ENCODE measurements around the gene ICAM5. TPM values are rescaled to one million over a fixed set of nuclear protein-coding genes. Genes with fewer than 3 reads are reported as not detected.

ICAM5 gene
- total and polyA plus RNA-seq, 9 of the 15 experiments (the other 6 are each of a cell fraction or from before 2014, with no cell fraction given) = 0.10 to 114 (median 13.7) TPM

GRCh38 chr19:10270180-10270615 lies 19.6 kb upstream of the ICAM5 start (continued):
- TF ChIP-seq, protein P1, sequence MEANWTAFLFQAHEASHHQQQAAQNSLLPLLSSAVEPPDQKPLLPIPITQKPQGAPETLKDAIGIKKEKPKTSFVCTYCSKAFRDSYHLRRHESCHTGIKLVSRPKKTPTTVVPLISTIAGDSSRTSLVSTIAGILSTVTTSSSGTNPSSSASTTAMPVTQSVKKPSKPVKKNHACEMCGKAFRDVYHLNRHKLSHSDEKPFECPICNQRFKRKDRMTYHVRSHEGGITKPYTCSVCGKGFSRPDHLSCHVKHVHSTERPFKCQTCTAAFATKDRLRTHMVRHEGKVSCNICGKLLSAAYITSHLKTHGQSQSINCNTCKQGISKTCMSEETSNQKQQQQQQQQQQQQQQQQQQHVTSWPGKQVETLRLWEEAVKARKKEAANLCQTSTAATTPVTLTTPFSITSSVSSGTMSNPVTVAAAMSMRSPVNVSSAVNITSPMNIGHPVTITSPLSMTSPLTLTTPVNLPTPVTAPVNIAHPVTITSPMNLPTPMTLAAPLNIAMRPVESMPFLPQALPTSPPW (CRISPR knock-in tag; IDR thresholded peaks at IDR 0.05) = no peak
- TF ChIP-seq ZNF644 (tag; IDR thresholded peaks at IDR 0.05; ENCODE audit: low read depth) = no peak
- peak; percentile 43 for TF ChIP-seq RBFOX2 (IDR thresholded peaks at IDR 0.05; ENCODE audit: low read depth, low read length)
- TF ChIP-seq SPI1 (IDR thresholded peaks at IDR 0.05; ENCODE audit: borderline replicate concordance, low read depth, low read length) = peak; percentile 84
- peak; percentile 49; the same call in 1 of the 2 replicates for TF ChIP-seq NCOA6 (IDR thresholded peaks at IDR 0.05)
- no peak for TF ChIP-seq SREBF2 (CRISPR knock-in tag; IDR thresholded peaks at IDR 0.05)
- peak; percentile 14 for TF ChIP-seq TBP (optimal IDR thresholded peaks at IDR 0.05; ENCODE audit: low read depth, low read length)
- TF ChIP-seq FOXK1 (CRISPR knock-in tag; IDR thresholded peaks at IDR 0.05; ENCODE audit: borderline replicate concordance) = peak; percentile 67; the same call in 1 of the 2 replicates
- TF ChIP-seq CHD1 (IDR thresholded peaks at IDR 0.05; ENCODE audit: low read length) = peak; percentile 33
- no peak; the same call in 1 of the 2 replicates for TF ChIP-seq CXXC5 (CRISPR knock-in tag; IDR thresholded peaks at IDR 0.05)
- TF ChIP-seq HNRNPK (IDR thresholded peaks at IDR 0.05; ENCODE audit: low read depth, low read length, poor library complexity, severe bottlenecking) = no peak
- TF ChIP-seq BRD9 (IDR thresholded peaks at IDR 0.05; ENCODE audit: low read depth, partially characterized antibody) = no peak
- 0 out of 2 replicates have a peak, but pooled peaks have one; percentile 26 for TF ChIP-seq BHLHE40 (IDR thresholded peaks at IDR 0.05; ENCODE audit: low read length)
- TF ChIP-seq RFX1 (IDR thresholded peaks at IDR 0.05) = no peak
- TF ChIP-seq POLR3A (IDR thresholded peaks at IDR 0.05; ENCODE audit: borderline replicate concordance, extremely low read depth, insufficient read depth, insufficient read length) = no peak
- TF ChIP-seq NR1H2 (CRISPR knock-in tag; IDR thresholded peaks at IDR 0.05) = peak; percentile 77; the same call in 1 of the 2 replicates
- TF ChIP-seq E2F6 (IDR thresholded peaks at IDR 0.05; ENCODE audit: borderline replicate concordance in 1 of 2, extremely low read depth in 1 of 2, insufficient read depth in 1 of 2, insufficient read length in 1 of 2, low read depth in 1 of 2, low read length in 1 of 2, poor library complexity in 1 of 2, severe bottlenecking in 1 of 2) = peak in 1 of 2 experiments; percentile 52
- TF ChIP-seq, protein P2, sequence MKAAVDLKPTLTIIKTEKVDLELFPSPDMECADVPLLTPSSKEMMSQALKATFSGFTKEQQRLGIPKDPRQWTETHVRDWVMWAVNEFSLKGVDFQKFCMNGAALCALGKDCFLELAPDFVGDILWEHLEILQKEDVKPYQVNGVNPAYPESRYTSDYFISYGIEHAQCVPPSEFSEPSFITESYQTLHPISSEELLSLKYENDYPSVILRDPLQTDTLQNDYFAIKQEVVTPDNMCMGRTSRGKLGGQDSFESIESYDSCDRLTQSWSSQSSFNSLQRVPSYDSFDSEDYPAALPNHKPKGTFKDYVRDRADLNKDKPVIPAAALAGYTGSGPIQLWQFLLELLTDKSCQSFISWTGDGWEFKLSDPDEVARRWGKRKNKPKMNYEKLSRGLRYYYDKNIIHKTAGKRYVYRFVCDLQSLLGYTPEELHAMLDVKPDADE (conservative IDR thresholded peaks at IDR 0.05; ENCODE audit: control insufficient read depth, low read depth, low read length) = no peak; the same call in 1 of the 2 replicates
- TF ChIP-seq L3MBTL2 (IDR thresholded peaks at IDR 0.05) = no peak
- TF ChIP-seq KLF13 (tag; IDR thresholded peaks at IDR 0.05; ENCODE audit: borderline replicate concordance, low read depth) = no peak
- no peak for TF ChIP-seq SIN3A (IDR thresholded peaks at IDR 0.05; ENCODE audit: borderline replicate concordance in 2 of 2, control insufficient read depth in 1 of 2, low read depth in 2 of 2, low read length in 2 of 2)
- TF ChIP-seq, protein P3, sequence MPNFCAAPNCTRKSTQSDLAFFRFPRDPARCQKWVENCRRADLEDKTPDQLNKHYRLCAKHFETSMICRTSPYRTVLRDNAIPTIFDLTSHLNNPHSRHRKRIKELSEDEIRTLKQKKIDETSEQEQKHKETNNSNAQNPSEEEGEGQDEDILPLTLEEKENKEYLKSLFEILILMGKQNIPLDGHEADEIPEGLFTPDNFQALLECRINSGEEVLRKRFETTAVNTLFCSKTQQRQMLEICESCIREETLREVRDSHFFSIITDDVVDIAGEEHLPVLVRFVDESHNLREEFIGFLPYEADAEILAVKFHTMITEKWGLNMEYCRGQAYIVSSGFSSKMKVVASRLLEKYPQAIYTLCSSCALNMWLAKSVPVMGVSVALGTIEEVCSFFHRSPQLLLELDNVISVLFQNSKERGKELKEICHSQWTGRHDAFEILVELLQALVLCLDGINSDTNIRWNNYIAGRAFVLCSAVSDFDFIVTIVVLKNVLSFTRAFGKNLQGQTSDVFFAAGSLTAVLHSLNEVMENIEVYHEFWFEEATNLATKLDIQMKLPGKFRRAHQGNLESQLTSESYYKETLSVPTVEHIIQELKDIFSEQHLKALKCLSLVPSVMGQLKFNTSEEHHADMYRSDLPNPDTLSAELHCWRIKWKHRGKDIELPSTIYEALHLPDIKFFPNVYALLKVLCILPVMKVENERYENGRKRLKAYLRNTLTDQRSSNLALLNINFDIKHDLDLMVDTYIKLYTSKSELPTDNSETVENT (CRISPR knock-in tag; IDR thresholded peaks at IDR 0.05) = no peak

All from K562 (cell line).